GM03348 (cell line): ENCODE measurements around the gene DCLRE1B.
A peak's percentile ranks its signal among the peaks of the same experiment; 100 is the strongest.
"Not testable (repeated sequence)": the region's sequence is repeated elsewhere in the genome, so short reads cannot be mapped to it uniquely, and the experiment has no call there.

Experiments used
- DNase-seq: peaks from one replicate; pipeline ENCODE4 v3.0.0; 2012; ENCODE audit warnings: low spot score

DCLRE1B gene

DNA sequence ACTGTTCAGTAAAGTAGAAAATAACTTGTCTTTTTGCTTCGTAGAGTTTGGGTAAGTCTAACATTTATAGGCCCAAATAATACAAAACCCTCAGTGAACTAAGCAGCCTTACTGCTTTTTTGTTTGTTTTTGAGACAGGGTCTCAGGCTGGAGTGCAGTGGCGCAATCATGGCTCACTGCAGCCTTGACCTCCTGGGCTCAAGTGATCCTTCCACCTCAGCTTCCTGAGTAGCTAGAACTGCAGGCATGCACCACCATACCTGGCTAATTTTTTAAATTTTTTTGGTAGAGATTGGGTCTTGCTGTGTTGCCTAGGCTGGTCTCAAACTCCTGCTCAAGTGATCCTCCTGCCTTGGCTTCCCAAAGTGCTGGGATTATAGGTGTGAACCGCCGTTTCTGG lies 43.0 kb downstream of the DCLRE1B start:
- DNase-seq, result not testable (repeated sequence)

DNA sequence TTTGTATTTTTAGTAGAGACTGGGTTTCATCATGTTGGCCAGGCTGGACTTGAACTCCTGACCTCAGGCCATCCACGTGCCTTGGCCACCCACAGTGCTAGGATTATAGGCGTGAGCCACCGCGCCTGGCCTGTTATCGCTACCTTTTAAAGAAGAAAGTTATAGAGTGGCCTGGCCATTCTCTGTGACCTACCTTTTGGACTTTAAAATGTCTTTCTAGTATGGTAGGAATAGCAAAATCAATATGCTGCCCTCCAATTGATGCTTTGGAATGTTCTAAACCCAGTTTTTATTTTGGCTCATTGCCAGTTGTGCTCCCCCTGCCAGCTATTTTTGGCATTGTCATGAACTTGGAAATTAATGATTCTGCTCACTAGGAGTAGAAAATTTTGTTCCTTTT lies 43.9 kb downstream of the DCLRE1B start:
- peak; percentile 21 for DNase-seq

DNA sequence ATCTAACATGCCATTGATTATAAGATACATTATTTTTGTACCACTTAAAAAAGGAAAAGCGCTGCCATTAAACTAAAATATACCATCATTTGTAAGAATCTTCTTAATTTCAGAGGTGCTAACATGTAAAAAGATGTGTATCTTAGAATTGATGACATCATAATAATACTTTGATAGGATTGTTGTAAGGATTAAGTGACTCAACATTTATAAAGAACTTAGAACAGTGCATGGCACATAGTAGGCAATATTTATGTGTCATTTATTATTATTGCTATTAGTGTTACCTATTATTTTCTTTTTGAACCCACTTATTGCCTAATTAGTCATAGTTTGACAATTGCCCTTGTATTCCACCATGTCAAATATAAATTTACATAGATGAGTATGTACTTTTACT lies 45.8 kb downstream of the DCLRE1B start:
- DNase-seq, result no peak

DNA sequence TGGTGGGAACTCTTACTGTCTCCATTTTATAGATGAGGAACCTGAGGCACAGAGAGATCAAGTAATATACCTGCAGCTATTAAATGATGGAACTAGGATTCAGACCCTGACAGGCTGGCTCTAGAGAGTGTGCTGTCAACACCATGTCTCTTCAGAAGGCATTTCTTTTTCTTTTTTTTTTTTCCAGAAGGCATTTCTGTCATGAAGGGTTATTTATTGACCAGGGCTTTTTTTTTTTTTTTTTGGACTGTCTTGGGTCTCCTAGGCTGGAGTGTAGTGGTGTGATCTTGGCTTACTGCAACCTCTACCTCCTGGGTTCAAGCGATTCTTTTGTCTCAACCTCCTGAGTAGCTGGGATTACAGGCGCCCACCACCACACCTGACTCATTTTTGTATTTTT lies 46.6 kb downstream of the DCLRE1B start:
- no peak for DNase-seq

DNA sequence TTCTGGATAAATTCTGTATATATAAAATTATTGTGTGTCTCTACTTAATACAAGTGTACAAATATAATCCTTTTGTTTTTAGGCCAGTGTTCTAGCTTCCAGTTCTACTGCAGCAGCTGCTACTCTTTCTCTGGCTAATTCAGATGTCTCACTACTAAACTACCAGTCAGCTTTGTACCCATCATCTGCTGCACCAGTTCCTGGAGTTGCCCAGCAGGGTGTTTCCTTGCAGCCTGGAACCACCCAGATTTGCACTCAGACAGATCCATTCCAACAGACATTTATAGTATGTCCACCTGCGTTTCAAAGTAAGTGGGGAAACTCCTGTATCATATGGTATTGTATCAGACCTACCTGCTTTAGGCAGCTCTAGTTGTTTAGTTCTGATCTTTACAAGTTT lies 52.9 kb downstream of the DCLRE1B start:
- no peak for DNase-seq

DNA sequence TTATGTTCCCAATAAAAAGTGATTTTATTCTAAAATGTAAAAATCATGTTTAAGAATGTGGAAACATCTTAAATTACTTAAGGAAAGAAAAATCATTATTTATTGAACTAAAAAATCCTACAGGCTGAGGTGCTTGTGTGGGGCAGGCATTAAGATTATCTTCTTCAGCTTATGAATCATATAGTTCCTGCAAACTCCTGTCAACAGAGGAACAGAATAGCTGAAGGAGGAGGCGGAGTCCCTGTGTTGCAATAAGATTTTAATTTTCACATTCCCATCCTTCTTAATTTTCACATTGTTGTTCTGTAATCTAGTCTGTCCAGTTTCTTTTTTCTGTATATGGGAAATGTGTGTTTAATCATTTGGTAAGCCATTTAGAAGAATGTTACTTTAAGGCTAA lies 53.6 kb downstream of the DCLRE1B start:
- DNase-seq, result no peak

DNA sequence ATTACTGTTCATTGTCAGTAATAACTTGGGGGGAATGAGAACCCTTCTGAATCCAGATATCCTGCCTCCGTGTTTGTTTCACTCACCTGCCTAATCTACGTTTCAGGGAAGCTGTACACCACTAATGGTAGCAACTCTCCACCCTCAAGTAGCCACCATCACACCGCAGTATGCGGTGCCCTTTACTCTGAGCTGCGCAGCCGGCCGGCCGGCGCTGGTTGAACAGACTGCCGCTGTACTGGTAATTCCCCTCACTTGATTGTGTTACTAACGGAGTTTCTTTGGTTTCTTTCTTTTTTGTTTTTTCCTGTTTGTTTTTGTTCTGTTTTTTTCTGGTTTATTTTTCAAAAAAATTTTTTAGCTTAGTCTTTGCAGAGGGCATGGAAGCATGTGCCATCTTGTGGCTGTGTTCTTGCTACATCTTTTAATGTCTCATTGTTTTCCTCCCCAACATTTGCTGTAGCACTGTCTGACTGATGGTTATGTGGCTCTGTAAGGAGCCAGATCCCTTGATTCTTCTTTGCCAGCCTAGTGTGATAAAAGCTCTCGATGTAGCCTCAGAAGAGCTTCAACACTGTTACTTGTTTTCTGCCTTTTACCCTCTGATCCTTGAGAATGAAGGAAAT lies 58.3 kb downstream of the DCLRE1B start:
- no peak for DNase-seq
